Thyroid gland (tissue), 4 donors: Measurements from ENCODE around the gene LRFN5.

ENCODE experiments used
- POLR2A ChIP-seq, 2 donors: fragments of 450-650 bp; IDR thresholded peaks; one replicate each; pipeline ENCODE4 v1.6.1; 2017; ENCODE audit warnings: antibody characterized with exemption in 2 of 2, mild to moderate bottlenecking in 2 of 2, moderate library complexity in 1 of 2
- TF ChIP-seq, protein P1 (sequence below), 6 experiments: fragments of 200-600 bp in 3 of 6; fragments of 450-650 bp in 3 of 6; sonication (generic) in 3 of 6; IDR thresholded peaks; one replicate each; pipeline ENCODE4 v1.5.1; 2016 to 2019; ENCODE audit warnings: antibody characterized with exemption in 6 of 6, mild to moderate bottlenecking in 2 of 6, inconsistent platforms in 1 of 6, moderate library complexity in 1 of 6

DNA sequence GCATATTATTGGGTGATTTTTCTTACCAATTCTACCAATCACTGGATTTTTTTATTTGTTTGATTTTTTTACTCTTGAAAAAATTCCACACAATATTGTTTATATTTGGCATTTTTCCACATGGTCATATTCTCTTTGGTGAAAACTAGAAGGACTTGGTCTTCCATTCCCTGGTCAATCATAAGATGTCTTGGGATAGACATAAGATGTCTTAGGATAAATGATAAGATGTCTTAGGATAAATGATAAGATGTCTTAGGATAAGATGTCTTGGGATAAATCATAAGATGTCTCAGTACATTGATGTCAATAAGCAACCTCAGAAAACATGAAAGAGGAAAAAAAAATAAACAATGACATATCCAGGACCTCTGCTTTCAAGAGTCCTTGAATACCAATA is 309.1 kb downstream of the LRFN5 start:
- TF ChIP-seq, protein P1, sequence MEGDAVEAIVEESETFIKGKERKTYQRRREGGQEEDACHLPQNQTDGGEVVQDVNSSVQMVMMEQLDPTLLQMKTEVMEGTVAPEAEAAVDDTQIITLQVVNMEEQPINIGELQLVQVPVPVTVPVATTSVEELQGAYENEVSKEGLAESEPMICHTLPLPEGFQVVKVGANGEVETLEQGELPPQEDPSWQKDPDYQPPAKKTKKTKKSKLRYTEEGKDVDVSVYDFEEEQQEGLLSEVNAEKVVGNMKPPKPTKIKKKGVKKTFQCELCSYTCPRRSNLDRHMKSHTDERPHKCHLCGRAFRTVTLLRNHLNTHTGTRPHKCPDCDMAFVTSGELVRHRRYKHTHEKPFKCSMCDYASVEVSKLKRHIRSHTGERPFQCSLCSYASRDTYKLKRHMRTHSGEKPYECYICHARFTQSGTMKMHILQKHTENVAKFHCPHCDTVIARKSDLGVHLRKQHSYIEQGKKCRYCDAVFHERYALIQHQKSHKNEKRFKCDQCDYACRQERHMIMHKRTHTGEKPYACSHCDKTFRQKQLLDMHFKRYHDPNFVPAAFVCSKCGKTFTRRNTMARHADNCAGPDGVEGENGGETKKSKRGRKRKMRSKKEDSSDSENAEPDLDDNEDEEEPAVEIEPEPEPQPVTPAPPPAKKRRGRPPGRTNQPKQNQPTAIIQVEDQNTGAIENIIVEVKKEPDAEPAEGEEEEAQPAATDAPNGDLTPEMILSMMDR (IDR thresholded peaks at IDR 0.05): no peak
- TF ChIP-seq POLR2A (IDR thresholded peaks at IDR 0.05): no peak
